Panc1 (cell line): ENCODE results near the gene RFX5. TPM values are rescaled to one million over a fixed set of nuclear protein-coding genes. Genes with fewer than 3 reads are reported as not detected.

Experiments
- ATAC-seq: fragments of 200-7000 bp; cut with Tn5 transposase; 2 replicates; pipeline ENCODE4 v1.9.1; 2020; ENCODE audit warnings: mild to moderate bottlenecking, moderate library complexity
- BruUV-seq: library from RNA; stranded (reverse); fragments of 400-500 nt; replicated peaks from 2 replicates; lab custom pipeline; 2021; lab: Mats Ljungman, UMichigan
- CTCF ChIA-PET: fragments of 300-600 bp; sonication (Branson Sonifier 250); formaldehyde crosslinking; loops from one replicate; lab custom pipeline; 2022; ENCODE audit warnings: antibody characterized with exemption; lab: Charles Lee
- POLR2A ChIA-PET: fragments of 300-600 bp; sonication (Branson Sonifier 250); formaldehyde crosslinking; loops from one replicate; lab custom pipeline; 2022; ENCODE audit warnings: antibody characterized with exemption; lab: Charles Lee
- DNase-seq: peaks from one replicate; pipeline ENCODE4 v3.0.0-alpha.2; 2010; ENCODE audit warnings: low read depth, low spot score
- H3K27ac ChIP-seq: 2 replicates; pipeline ENCODE4 v1.5.1; 2011; ENCODE audit warnings: mild to moderate bottlenecking, low read length, inconsistent platforms
- H3K27me3 ChIP-seq: fragments of 200-500 bp; sonication (Bioruptor generic); 2 replicates; pipeline ENCODE4 v1.6.0; 2014; ENCODE audit warnings: low read length, inconsistent platforms; ENCODE audit not compliant: control insufficient read depth, insufficient read depth
- H3K36me3 ChIP-seq: fragments of 200-500 bp; sonication (Bioruptor generic); 2 replicates; pipeline ENCODE4 v1.5.1; 2014; ENCODE audit warnings: inconsistent platforms, mild to moderate bottlenecking, low read length, moderate library complexity; ENCODE audit not compliant: control insufficient read depth, insufficient read depth
- H3K4me1 ChIP-seq: 2 replicates; pipeline ENCODE4 v1.5.1; 2011; ENCODE audit warnings: inconsistent platforms, mild to moderate bottlenecking, low read length, moderate library complexity; ENCODE audit not compliant: control insufficient read depth, insufficient read depth
- H3K4me3 ChIP-seq, 2 experiments: 2 replicates each; pipeline ENCODE4 v1.5.1; 2011 to 2012; ENCODE audit warnings: low read depth in 2 of 2, low read length in 2 of 2, mild to moderate bottlenecking in 2 of 2, inconsistent platforms in 1 of 2, moderate library complexity in 1 of 2
- H3K9me3 ChIP-seq: fragments of 200-500 bp; sonication (Bioruptor generic); 2 replicates; pipeline ENCODE4 v1.5.1; 2014; ENCODE audit warnings: low read depth, mild to moderate bottlenecking, inconsistent platforms, low read length, moderate library complexity; ENCODE audit not compliant: control insufficient read depth, insufficient read depth
- POLR2AphosphoS5 ChIP-seq: IDR thresholded peaks from 2 replicates; pipeline ENCODE4 v1.6.1; 2012; ENCODE audit warnings: mild to moderate bottlenecking, low read depth, low read length, moderate library complexity
- SIN3A ChIP-seq: IDR thresholded peaks from 2 replicates; pipeline ENCODE4 v1.6.1; 2012; ENCODE audit warnings: low read depth, mild to moderate bottlenecking, low read length, moderate library complexity, borderline replicate concordance; ENCODE audit not compliant: insufficient read depth
- TCF7L2 ChIP-seq: IDR thresholded peaks from 2 replicates; pipeline ENCODE4 v1.6.1; 2011; ENCODE audit warnings: mild to moderate bottlenecking, low read depth, low read length, inconsistent platforms
- in situ Hi-C: cut with HindIII; loops from 2 replicates; pipeline ENCODE4 v1.10.0; 2016; ENCODE audit warnings: low sequenced_read_pairs, low pct_unique_long_range_greater_than_20kb
- intact Hi-C: fragments of 100-400 bp; cut with micrococcal nuclease; formaldehyde crosslinking; loops from one replicate; pipeline ENCODE4 v1.10.0; 2022; ENCODE audit not compliant: unreplicated experiment
- total RNA-seq: library from RNA; stranded (reverse); gene quantifications from one replicate; pipeline ENCODE4 v1.2.1, GENCODE V29; 2021; ENCODE audit not compliant: unreplicated experiment
- TF ChIP-seq, protein P1 (sequence below): fragments of 450-650 bp; IDR thresholded peaks from 2 replicates; pipeline ENCODE4 v1.5.1; 2017; ENCODE audit warnings: mild to moderate bottlenecking
- TF ChIP-seq, protein P2 (sequence below), 2 experiments: IDR thresholded peaks; 2 replicates each; pipeline ENCODE4 v1.6.1; 2011 to 2012; ENCODE audit warnings: low read depth in 2 of 2, control low read depth in 1 of 2, low read length in 1 of 2, mild to moderate bottlenecking in 1 of 2, moderate library complexity in 1 of 2; ENCODE audit not compliant: insufficient read depth in 1 of 2

The RFX5 gene
- total RNA-seq, 1 experiment from 2014 or later: 75.5 TPM

DNA sequence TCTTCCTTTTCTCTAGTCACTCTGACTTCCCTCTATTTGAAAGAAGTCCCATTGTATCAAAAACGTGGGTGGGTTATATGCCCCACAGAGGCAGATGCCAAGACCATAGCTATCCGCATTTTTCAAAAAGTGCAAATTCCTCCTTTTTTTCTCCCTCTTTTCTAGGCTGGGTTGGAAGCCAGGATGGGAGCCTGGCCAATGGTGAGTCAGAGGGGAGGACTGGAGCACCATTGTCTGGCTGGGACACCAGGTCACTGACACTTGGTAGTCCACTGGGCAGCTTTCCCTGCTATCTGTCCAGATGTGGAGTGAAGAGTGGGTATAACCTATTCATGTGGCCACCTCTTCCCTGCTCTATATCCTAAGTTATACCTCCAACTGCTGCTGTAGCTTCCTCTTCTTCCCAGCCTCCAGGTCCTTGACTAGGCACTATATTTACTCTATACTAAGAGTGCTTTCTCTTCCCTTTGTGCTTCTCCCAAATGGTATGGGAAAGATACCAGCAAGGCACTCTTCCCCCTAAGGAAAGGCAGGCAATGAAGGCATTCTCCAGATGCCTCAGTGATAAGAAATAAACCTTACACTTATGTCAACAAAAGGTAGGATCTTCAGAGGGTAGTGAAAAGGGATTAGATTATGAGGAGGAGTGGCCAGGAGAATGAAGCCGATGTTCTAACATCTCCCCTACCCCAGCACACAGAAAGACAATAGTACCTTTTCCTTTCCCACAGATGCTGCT lies 32.7 kb downstream of the RFX5 start:
- ChIA-PET CTCF (no interaction called here), POLR2A (no interaction called here)
- Histone ChIP-seq H3K36me3 (peaks cover 3% of the 10 kb centered on the region; the same call in 1 of the 2 replicates), H3K27ac (no peak overlapping the region), H3K9me3 (no peaks in the 10 kb centered on the region), H3K4me1 (peaks cover 16% of the 10 kb centered on the region), H3K27me3 (no peaks in the 10 kb centered on the region), H3K4me3 (no peak overlapping the region)
- no peak for ATAC-seq
- in situ Hi-C loops (no loop called here), intact Hi-C loops (loop anchor here (1.0 kb wide), 1 partner anchor 33 kb away; the partner anchor contains the start of gene RFX5)
- no peak for TF ChIP-seq TCF7L2
- TF ChIP-seq POLR2AphosphoS5: no peak
- TF ChIP-seq, protein P1, sequence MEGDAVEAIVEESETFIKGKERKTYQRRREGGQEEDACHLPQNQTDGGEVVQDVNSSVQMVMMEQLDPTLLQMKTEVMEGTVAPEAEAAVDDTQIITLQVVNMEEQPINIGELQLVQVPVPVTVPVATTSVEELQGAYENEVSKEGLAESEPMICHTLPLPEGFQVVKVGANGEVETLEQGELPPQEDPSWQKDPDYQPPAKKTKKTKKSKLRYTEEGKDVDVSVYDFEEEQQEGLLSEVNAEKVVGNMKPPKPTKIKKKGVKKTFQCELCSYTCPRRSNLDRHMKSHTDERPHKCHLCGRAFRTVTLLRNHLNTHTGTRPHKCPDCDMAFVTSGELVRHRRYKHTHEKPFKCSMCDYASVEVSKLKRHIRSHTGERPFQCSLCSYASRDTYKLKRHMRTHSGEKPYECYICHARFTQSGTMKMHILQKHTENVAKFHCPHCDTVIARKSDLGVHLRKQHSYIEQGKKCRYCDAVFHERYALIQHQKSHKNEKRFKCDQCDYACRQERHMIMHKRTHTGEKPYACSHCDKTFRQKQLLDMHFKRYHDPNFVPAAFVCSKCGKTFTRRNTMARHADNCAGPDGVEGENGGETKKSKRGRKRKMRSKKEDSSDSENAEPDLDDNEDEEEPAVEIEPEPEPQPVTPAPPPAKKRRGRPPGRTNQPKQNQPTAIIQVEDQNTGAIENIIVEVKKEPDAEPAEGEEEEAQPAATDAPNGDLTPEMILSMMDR: no peak
- DNase-seq: no peak
- BruUV-seq: no TSS peak

- POLR2A ChIA-PET: interaction anchor here (0.6 kb wide), 1 partner anchor 222 kb away, joined by 6 read pairs; no protein-coding TSS in a partner anchor
- Histone ChIP-seq H3K9me3 (no peaks in the 10 kb centered on the region), H3K4me1 (peaks cover 16% of the 10 kb centered on the region), H3K27ac (no peak overlapping the region), H3K36me3 (peaks cover 3% of the 10 kb centered on the region; the same call in 1 of the 2 replicates), H3K27me3 (no peaks in the 10 kb centered on the region), H3K4me3 (no peak overlapping the region)
- DNase-seq: no peak
- in situ Hi-C loops: no loop called here
- intact Hi-C loops: no loop called here
- CTCF ChIA-PET: no interaction called here
- no TSS peak for BruUV-seq
- no peak for ATAC-seq
- TF ChIP-seq, protein P1: no peak
- no peak for TF ChIP-seq POLR2AphosphoS5
- TF ChIP-seq TCF7L2: no peak
- no peak for TF ChIP-seq SIN3A
- TF ChIP-seq, protein P2, sequence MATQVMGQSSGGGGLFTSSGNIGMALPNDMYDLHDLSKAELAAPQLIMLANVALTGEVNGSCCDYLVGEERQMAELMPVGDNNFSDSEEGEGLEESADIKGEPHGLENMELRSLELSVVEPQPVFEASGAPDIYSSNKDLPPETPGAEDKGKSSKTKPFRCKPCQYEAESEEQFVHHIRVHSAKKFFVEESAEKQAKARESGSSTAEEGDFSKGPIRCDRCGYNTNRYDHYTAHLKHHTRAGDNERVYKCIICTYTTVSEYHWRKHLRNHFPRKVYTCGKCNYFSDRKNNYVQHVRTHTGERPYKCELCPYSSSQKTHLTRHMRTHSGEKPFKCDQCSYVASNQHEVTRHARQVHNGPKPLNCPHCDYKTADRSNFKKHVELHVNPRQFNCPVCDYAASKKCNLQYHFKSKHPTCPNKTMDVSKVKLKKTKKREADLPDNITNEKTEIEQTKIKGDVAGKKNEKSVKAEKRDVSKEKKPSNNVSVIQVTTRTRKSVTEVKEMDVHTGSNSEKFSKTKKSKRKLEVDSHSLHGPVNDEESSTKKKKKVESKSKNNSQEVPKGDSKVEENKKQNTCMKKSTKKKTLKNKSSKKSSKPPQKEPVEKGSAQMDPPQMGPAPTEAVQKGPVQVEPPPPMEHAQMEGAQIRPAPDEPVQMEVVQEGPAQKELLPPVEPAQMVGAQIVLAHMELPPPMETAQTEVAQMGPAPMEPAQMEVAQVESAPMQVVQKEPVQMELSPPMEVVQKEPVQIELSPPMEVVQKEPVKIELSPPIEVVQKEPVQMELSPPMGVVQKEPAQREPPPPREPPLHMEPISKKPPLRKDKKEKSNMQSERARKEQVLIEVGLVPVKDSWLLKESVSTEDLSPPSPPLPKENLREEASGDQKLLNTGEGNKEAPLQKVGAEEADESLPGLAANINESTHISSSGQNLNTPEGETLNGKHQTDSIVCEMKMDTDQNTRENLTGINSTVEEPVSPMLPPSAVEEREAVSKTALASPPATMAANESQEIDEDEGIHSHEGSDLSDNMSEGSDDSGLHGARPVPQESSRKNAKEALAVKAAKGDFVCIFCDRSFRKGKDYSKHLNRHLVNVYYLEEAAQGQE (IDR thresholded peaks at IDR 0.05; ENCODE audit: insufficient read depth in 1 of 2, low read depth in 2 of 2, low read length in 1 of 2): no peak
These were observed 33.6 kb downstream of the RFX5 start for GRCh38 chr1:151313501-151313900.
